ENCODE data around the gene AMY2B. TPM values are rescaled to one million over a fixed set of nuclear protein-coding genes. Genes with fewer than 3 reads are reported as not detected.
"Not testable (repeated sequence)": the region's sequence is repeated elsewhere in the genome, so short reads cannot be mapped to it uniquely, and the experiment has no call there.

The AMY2B gene
- total and polyA plus RNA-seq, 5 experiments from 2014 or later, result 0.67 to 63.7 (median 1.6) TPM

GRCh38 chr1:103561643-103562395, 9.6 kb upstream of the AMY2B start:
- no peak for ATAC-seq
- Mint-ChIP-seq H3K4me3 (peak overlapping the region in 1 of 10 donors; percentile 16), H3K27ac (peak overlapping the region in 5 of 10 donors; percentile 12 to 67 (median 43)), H3K4me1 (peaks cover 0 to 3% (median 2%) of the 10 kb centered on the region in 4 donors), H3K36me3 (peaks cover 0 to 13% (median 5%) of the 10 kb centered on the region in 3 donors), H3K9me3 (no peaks in the 10 kb centered on the region), H3K27me3 (no peaks in the 10 kb centered on the region)
- POLR2A ChIA-PET, result no interaction called here
- DNase-seq, result no peak

- ATAC-seq (no peak), DNase-seq (no peak)
- POLR2A ChIA-PET, result no interaction called here
- H3K4me3 Mint-ChIP-seq, result no peak overlapping the region
- H3K27ac Mint-ChIP-seq, result no peak overlapping the region
- H3K9me3 Mint-ChIP-seq, result no peaks in the 10 kb centered on the region
- peaks cover 0 to 3% (median 2%) of the 10 kb centered on the region in 4 donors for H3K4me1 Mint-ChIP-seq
- H3K27me3 Mint-ChIP-seq, result no peaks in the 10 kb centered on the region
- H3K36me3 Mint-ChIP-seq, result peaks cover 0 to 7% (median 5%) of the 10 kb centered on the region in 3 donors
Observed at GRCh38 chr1:103563056-103563455, 8.3 kb upstream of the AMY2B start.

GRCh38 chr1:103569493-103569892, 1.9 kb upstream of the AMY2B start:
- DNase-seq (no peak), ATAC-seq (no peak)
- no peaks in the 10 kb centered on the region for H3K4me1 Mint-ChIP-seq
- no peak overlapping the region for H3K4me3 Mint-ChIP-seq
- H3K27me3 Mint-ChIP-seq, result no peaks in the 10 kb centered on the region
- POLR2A ChIA-PET, result no interaction called here
- H3K9me3 Mint-ChIP-seq, result no peaks in the 10 kb centered on the region
- H3K27ac Mint-ChIP-seq, result no peak overlapping the region
- peaks cover 0 to 39% (median 29%) of the 10 kb centered on the region in 3 donors for H3K36me3 Mint-ChIP-seq

GRCh38 chr1:103576065-103576464, 4.7 kb downstream of the AMY2B start:
- H3K4me1 Mint-ChIP-seq, result no peaks in the 10 kb centered on the region
- H3K27me3 Mint-ChIP-seq, result no peaks in the 10 kb centered on the region
- no peaks in the 10 kb centered on the region for H3K9me3 Mint-ChIP-seq
- POLR2A ChIA-PET, result no interaction called here
- ATAC-seq, result no peak
- no peak overlapping the region for H3K27ac Mint-ChIP-seq
- H3K36me3 Mint-ChIP-seq, result peaks cover 4 to 55% (median 34%) of the 10 kb centered on the region in 3 donors
- H3K4me3 Mint-ChIP-seq, result no peak overlapping the region
- DNase-seq, result no peak

DNA sequence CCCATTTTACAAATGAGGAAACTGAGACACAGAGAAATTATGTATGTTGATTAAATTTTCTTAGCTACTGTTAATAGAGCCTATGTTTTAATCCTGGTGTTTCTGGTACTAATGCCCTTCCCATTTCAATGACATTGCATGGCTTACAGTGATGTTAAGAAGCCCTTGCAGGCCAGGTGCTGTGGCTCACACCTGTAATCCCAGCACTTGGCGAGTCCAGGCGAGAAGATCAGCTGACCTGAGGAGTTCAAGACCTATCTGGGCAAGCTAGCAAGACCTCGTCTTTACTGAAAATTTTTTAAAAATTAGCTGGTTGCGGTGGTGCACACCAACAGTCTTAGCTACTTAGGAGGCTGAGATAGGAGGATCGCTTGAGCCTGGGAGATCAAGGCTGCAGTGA, 5.4 kb downstream of the AMY2B start:
- DNase-seq, POLR2A ChIA-PET, H3K4me1 Mint-ChIP-seq, ATAC-seq, H3K9me3 Mint-ChIP-seq, H3K27ac Mint-ChIP-seq, H3K27me3 Mint-ChIP-seq, H3K4me3 Mint-ChIP-seq: not testable (repeated sequence)
- peaks cover 4 to 55% (median 34%) of the 10 kb centered on the region in 3 donors for H3K36me3 Mint-ChIP-seq

- H3K4me1 Mint-ChIP-seq, result no peaks in the 10 kb centered on the region
- peaks cover 0 to 4% (median 0%) of the 10 kb centered on the region in 9 donors for H3K9me3 Mint-ChIP-seq
- H3K4me3 Mint-ChIP-seq, result no peak overlapping the region
- H3K27me3 Mint-ChIP-seq, result no peaks in the 10 kb centered on the region
- ATAC-seq (no peak), DNase-seq (no peak)
- POLR2A ChIA-PET, result no interaction called here
- peaks cover 4 to 19% (median 12%) of the 10 kb centered on the region in 3 donors for H3K36me3 Mint-ChIP-seq
- no peak overlapping the region for H3K27ac Mint-ChIP-seq
Observed at GRCh38 chr1:103582464-103582863, 11.1 kb downstream of the AMY2B start.

- POLR2A ChIA-PET, result no interaction called here
- Mint-ChIP-seq H3K4me3 (no peak overlapping the region), H3K36me3 (peaks cover 4 to 9% (median 6%) of the 10 kb centered on the region in 3 donors), H3K4me1 (no peaks in the 10 kb centered on the region), H3K27me3 (no peaks in the 10 kb centered on the region), H3K27ac (no peak overlapping the region), H3K9me3 (peaks cover 0 to 7% (median 4%) of the 10 kb centered on the region in 9 donors)
- no peak for ATAC-seq
- DNase-seq, result no peak
Observed at GRCh38 chr1:103583887-103584286, 12.5 kb downstream of the AMY2B start.

- POLR2A ChIA-PET, result no interaction called here
- Mint-ChIP-seq H3K4me3 (no peak overlapping the region), H3K27ac (no peak overlapping the region), H3K9me3 (peaks cover 0 to 13% (median 8%) of the 10 kb centered on the region in 9 donors), H3K36me3 (peaks cover 5 to 7% (median 5%) of the 10 kb centered on the region in 3 donors), H3K4me1 (no peaks in the 10 kb centered on the region), H3K27me3 (no peaks in the 10 kb centered on the region)
- DNase-seq (no peak), ATAC-seq (no peak)
Observed at GRCh38 chr1:103584537-103584936, 13.1 kb downstream of the AMY2B start.

DNA sequence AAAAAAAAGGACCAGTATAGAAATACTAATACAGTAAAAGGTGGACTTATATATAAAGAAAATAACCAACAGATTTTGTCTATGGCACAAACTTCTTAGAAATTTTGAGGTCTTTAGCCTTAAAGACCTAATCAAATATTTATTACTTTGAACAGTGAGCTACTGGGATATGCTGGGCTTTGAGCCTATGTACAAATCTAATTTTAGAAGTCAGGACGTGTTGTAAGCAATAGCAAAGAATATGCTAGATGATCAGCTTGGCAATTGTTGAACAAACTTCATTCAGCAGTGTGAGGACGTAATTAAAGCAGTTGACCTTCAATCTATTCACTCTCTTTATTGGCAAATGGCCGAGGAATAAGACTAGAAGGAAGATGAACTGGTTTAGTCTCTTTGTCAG, 31.4 kb downstream of the AMY2B start:
- H3K27me3 Mint-ChIP-seq, DNase-seq, H3K4me3 Mint-ChIP-seq, POLR2A ChIA-PET, H3K27ac Mint-ChIP-seq, ATAC-seq, H3K36me3 Mint-ChIP-seq, H3K4me1 Mint-ChIP-seq, H3K9me3 Mint-ChIP-seq: not testable (repeated sequence)

- POLR2A ChIA-PET, result no interaction called here
- Mint-ChIP-seq H3K9me3 (peaks cover 0 to 4% (median 0%) of the 10 kb centered on the region in 9 donors), H3K4me1 (no peaks in the 10 kb centered on the region), H3K36me3 (no peaks in the 10 kb centered on the region), H3K27ac (peak overlapping the region in 1 of 10 donors; percentile 83), H3K27me3 (peaks cover 0 to 2% (median 0%) of the 10 kb centered on the region in 5 donors), H3K4me3 (no peak overlapping the region)
- no peak for ATAC-seq
- DNase-seq, result no peak
Observed at GRCh38 chr1:103616362-103616761, 45.0 kb downstream of the AMY2B start.

DNA sequence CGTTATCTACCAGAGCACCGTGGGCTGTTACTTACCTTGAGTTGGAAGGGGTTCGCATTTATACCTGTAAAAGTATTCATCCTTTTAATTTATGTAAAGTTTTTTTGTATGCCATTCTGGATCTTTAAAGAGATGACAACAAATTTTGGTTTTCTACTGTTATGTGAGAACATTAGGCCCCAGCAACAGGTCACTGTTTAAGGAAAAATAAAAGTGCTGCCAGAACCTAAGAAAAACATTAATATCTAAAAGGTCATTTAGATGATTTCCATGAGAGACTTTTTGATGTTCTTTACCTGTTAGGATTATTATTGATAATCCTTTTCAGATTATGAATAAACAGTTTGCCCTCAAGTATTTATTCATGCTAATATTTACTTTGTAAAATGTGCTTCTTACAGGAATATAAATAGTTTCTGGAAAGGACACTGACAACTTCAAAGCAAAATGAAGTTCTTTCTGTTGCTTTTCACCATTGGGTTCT, 45.6 kb downstream of the AMY2B start, which contains the start of gene AMY2A:
AMY2A (plus strand) TSS at position 434 of the 484 bp plus-strand sequence; CDS start at position 448, 14 bp downstream.
- H3K4me1 Mint-ChIP-seq, H3K27ac Mint-ChIP-seq, H3K9me3 Mint-ChIP-seq, POLR2A ChIA-PET, H3K27me3 Mint-ChIP-seq, H3K4me3 Mint-ChIP-seq, ATAC-seq, H3K36me3 Mint-ChIP-seq, DNase-seq: not testable (repeated sequence)

- not testable (repeated sequence) for H3K4me3 Mint-ChIP-seq, H3K27ac Mint-ChIP-seq
Observed at GRCh38 chr1:103627436-103627835, 56.0 kb downstream of the AMY2B start.

More at GRCh38 chr1:103627436-103627835, 56.0 kb downstream of the AMY2B start:
- ATAC-seq, POLR2A ChIA-PET, H3K27me3 Mint-ChIP-seq, H3K9me3 Mint-ChIP-seq, DNase-seq, H3K4me1 Mint-ChIP-seq, H3K36me3 Mint-ChIP-seq: not testable (repeated sequence)
